ENCODE measurements around the gene RAP1GDS1. TPM values are rescaled to one million over a fixed set of nuclear protein-coding genes. Genes with fewer than 3 reads are reported as not detected.
"Not testable (repeated sequence)": the region's sequence is repeated elsewhere in the genome, so short reads cannot be mapped to it uniquely, and the experiment has no call there.

The RAP1GDS1 gene
- polyA plus RNA-seq, 3 donors, result 29.7 to 33.1 (median 32.2) TPM

DNA sequence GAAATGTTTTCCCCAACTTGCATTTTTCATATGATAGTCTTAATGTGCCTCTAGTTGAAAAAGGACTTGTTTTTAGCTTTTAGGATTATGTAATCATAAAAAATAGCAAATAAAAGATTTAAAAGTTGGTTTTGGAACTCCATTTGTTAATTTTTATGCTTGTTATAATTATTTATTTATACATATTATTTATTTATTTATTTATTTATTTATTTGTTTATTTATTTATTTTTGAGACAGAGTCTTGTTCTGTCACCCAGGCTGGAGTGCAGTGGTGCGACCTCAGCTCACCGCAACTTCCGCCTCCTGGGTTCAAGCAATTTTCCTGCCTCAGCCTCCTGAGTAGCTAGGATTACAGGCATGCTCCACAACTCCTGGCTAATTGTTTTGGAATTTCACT is 159.0 kb downstream of the RAP1GDS1 start:
- not testable (repeated sequence) for DNase-seq

- DNase-seq, result peak; percentile 20
Observed at GRCh38 chr4:98421111-98421510, 159.9 kb downstream of the RAP1GDS1 start.

DNA sequence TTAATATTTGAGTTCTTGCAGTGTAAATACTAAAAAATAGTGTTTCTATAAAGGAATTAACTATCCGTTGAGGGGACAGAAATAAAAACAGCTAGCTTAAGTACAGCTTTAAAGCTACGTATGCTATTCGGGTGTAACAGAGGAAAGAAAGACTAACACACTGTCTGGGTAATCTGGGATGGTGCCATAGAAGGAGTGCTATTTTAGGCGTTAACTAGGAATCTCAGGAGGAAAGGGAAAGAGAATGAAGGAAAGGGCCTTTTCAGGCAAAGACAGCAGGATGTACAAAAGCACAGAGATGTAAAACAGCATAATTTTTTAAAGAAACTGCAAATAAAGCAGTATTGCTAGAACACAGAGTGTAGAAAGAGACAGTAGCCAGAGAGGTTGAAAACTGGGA is 161.8 kb downstream of the RAP1GDS1 start:
- DNase-seq, result no peak

DNA sequence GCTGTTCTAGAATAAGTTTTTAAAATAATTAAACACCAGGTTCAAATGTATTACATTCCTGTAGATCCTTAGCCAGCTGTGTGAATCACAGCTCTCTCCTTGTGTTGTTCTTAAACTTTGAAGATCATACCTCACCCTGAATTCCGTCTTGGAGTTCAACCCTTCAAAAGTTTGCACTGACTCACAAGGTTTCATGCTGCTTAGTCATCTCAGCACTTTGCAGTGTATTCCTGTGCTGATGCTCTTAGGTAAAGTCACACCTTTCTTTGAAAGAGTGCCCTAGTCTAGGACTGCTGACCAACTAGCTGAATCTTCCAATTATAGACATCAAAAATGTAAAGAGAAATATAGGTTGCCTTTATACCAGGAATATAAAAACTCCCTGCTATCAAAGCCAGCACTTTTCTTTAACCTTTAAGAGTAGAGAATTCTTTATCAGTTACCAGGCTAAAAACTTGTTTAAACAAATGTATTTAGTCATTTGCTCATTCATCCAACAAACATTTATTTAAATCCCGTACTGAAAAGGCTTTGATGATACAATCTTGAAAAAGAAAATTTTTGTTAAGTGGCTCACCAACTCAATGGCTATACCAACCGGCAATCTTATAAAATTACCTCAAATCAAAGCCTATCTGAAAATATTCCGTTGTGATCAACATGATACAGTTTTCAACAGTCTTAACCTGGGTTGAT is 169.7 kb downstream of the RAP1GDS1 start:
- DNase-seq, result no peak

DNA sequence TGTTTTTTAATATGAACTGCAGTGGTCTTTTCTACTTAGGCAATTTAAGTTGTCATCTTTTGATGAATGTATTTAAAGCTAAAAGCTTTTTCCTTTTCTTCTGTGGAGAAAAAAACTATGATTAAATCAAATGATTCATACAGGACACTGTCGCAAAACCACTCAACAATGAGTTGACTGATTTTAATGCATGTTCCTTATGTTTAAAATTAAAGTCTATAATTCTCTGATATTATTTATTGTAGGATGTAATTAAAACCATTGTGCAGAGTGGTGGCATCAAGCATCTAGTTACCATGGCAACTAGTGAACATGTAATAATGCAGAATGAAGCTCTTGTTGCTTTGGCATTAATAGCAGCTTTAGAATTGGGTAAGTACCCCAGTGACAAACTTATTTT is 172.5 kb downstream of the RAP1GDS1 start:
- no peak for DNase-seq

DNA sequence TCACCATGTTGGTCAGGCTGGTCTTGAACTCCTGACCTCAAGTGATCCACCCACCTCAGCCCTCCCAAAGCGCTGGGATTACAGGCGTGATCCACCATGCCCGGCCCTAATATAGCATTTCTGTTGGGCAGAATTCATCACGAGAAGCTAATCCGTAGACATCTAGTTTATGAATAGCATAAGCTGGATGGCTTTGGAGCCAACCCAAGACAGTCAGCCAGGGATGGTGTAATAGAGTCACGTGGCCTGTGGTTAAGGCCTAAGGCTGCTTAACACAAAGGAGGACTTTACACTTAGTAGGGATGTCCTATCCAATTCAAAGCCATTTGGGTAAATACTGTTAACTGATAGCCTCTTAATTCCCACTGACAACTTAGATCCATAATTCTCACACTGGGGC is 173.6 kb downstream of the RAP1GDS1 start:
- no peak for DNase-seq

- no peak for DNase-seq
Observed at GRCh38 chr4:98444371-98444770, 183.2 kb downstream of the RAP1GDS1 start.

GRCh38 chr4:98446499-98447375 is 185.6 kb downstream of the RAP1GDS1 start:
- DNase-seq, result no peak

DNA sequence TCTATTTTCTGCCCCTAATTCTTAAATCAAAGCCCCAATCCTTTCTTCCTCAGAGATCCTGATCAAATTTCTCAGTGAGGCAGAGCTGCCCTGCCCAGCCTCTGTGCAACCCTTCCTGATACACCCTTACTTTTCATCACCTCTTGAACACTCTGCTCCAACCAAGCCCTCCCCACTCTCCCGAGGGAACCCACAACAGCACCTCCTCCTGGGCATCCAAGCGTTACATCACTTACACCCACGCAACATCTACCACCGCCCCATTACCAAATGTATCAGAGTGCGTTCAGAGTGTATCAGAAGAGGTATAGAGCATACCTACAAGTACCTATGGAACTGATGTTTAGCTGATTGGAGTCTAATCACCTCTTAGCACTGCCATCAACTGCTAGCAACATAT is 186.5 kb downstream of the RAP1GDS1 start:
- no peak for DNase-seq

DNA sequence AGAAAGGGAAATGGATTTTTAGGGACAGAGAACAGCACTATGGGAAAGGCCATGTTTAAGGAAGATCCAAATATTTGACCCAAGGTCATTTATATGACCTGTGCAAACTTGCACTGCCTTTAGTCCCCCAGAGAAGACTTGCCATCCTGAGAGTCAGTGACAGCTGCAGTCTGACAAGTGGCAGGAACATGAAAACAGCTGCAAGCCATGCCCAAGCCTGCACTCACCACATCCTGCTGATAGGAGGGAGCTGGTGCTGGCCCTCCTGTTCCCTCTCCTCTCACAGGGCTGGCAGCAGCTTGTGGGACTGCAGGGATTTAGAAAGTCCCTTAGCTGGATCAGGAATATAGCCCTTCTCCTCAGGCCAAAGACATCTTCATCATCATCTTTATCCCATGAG is 187.7 kb downstream of the RAP1GDS1 start:
- no peak for DNase-seq

DNA sequence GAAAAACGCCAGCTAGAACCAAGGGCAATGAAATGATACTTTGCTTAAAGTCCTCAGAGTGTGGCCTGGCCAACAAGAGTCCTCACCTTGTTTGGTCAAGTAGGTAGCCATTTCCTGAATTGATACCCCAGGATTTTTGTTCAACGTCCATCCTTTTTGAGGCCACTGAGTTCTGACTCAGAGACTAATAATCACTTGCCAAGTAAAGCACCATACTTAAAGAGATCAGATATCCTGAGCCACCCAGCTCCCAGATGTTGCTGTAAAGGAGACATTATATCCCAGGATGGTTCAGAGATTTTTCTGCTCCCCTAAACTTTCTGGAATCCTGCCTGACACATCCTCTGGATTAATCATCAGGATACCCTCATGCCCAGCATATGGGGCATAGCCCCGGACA is 190.9 kb downstream of the RAP1GDS1 start:
- DNase-seq, result no peak

- DNase-seq, result not testable (repeated sequence)
Observed at GRCh38 chr4:98457422-98457821, 196.2 kb downstream of the RAP1GDS1 start.

DNA sequence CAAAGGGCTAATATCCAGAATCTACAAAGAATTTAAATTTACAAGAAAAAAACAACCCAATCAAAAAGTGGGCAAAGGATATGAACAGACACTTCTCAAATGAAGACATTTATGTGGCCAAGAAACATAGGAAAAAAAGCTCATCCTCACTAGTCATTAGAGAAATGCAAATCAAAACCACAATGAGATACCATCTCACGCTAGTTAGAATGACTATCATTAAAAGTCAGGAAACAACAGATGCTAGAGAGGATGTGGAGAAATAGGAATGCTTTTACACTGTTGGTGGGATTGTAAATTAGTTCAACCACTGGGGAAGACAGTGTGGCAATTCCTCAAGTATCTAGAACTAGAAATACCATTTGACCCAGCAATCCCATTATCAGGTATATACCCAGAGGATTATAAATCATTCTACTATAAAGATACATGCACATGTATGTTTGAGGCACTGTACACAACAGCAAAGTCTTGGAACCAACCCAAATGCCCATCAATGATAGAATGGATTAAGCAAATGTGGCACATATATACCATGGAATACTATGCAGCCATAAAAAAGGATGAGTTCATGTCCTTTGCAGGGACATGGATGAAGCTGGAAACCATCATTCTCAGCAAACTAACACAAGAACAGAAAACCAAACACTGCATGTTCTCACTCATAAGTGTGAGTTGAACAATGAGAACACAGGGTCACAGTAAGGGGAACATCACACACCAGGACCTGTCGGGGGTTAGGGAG is 200.1 kb downstream of the RAP1GDS1 start:
- DNase-seq, result not testable (repeated sequence)

- no peak for DNase-seq
Observed at GRCh38 chr4:98462487-98462886, 201.3 kb downstream of the RAP1GDS1 start.

GRCh38 chr4:98466868-98467599 is 205.8 kb downstream of the RAP1GDS1 start:
- DNase-seq, result no peak

GRCh38 chr4:98467627-98468072 is 206.5 kb downstream of the RAP1GDS1 start:
- peak; percentile 88 for DNase-seq

DNA sequence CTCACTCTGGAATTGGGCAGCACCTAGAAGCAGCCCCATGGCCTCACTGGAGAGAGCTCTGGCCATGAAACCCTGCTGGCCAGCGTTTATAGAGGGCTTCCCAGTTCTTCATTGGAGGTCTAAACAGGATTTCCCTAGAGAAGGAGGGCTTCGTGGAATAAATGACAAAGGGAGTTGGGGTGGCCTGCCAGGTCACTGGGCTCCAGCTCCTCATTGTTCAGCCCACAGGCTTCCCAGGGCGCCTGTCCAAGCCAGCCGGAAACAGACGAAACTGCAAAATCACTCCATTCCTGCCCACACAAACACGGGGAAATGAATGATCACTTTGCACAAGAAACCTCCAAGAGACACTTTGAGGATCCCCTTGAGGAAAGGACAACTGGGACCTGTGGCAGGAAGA is 207.5 kb downstream of the RAP1GDS1 start:
- DNase-seq, result no peak

DNA sequence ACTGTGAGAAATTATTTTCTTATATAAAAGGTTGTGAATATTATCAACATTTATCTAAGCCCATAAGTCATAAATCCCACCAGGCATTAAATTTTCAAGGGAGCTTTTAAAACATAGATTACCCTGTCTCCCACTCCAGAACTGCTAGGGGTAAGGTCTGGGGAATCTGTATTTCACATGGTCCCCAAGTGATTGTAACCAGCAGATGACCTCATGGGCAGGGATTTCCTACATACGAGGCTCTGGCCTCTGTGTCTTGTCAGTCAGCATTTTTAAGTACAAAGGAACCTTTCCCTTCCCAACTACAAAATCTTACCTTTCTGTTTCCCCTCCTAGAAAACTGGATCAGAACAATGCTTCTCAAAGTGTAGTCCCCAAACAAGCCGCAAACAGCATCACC is 208.6 kb downstream of the RAP1GDS1 start:
- DNase-seq, result no peak

GRCh38 chr4:98470366-98470765 is 209.2 kb downstream of the RAP1GDS1 start:
- no peak for DNase-seq

GRCh38 chr4:98470831-98471230 is 209.6 kb downstream of the RAP1GDS1 start:
- DNase-seq, result no peak

DNA sequence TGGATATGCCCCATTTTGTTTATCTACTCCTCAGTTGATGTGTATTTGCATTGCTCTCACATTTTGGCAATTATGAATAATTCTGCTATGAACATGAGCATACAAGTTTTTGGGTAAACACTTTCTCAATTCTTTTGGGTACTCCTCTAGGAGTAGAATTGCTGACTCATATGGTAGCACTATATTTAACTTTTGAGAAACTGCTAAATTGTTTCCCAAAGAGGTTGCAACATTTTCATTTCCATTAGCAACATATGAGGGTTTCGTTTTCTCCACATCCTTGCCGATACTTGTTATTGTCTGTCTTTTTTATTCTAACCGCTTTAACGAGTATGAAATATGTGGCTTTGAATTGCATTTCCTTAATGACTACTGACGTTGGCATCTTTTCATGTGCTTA is 211.9 kb downstream of the RAP1GDS1 start:
- DNase-seq, result no peak

- DNase-seq, result no peak
Observed at GRCh38 chr4:98474408-98474844, 213.2 kb downstream of the RAP1GDS1 start.

Data from renal pelvis (tissue), 4 donors.